IMR-90 (cell line): ENCODE measurements around the gene MBD2. TPM values are rescaled to one million over a fixed set of nuclear protein-coding genes. Genes with fewer than 3 reads are reported as not detected.

ENCODE experiments used
- ATAC-seq: fragments of 200-7000 bp; cut with Tn5 transposase; 2 replicates; pipeline ENCODE4 v1.9.1; 2020; ENCODE audit warnings: low read depth, mild to moderate bottlenecking, moderate library complexity
- BruUV-seq: library from RNA; stranded (reverse); fragments of 400-500 nt; replicated peaks from 2 replicates; lab custom pipeline; 2021; lab: Mats Ljungman, UMichigan
- CTCF ChIA-PET: fragments of 300-600 bp; formaldehyde crosslinking; extraction: SDS; loops from one replicate; lab custom pipeline; 2021; ENCODE audit warnings: antibody characterized with exemption; lab: Yijun Ruan, JAX
- POLR2A ChIA-PET: fragments of 300-600 bp; sonication (Branson Sonifier 250); formaldehyde crosslinking; loops from one replicate; lab custom pipeline; 2022; ENCODE audit warnings: antibody characterized with exemption; ENCODE audit not compliant: unreplicated experiment; lab: Charles Lee
- DNase-seq: peaks from one replicate; pipeline ENCODE4 v3.0.0; 2013
- H2AFZ ChIP-seq: replicated peaks from 2 replicates; pipeline ENCODE3; 2013; ENCODE audit warnings: low read length, mild to moderate bottlenecking; ENCODE audit not compliant: poor library complexity
- H2AK5ac ChIP-seq: 2 replicates; pipeline ENCODE4 v1.6.1; 2013; ENCODE audit warnings: low read depth, low read length, inconsistent platforms
- H2AK9ac ChIP-seq: replicated peaks from 2 replicates; pipeline ENCODE3; 2013; ENCODE audit warnings: mild to moderate bottlenecking, low read depth, low read length, moderate library complexity; ENCODE audit not compliant: poor library complexity
- H2BK120ac ChIP-seq: 2 replicates; pipeline ENCODE4 v1.6.1; 2013; ENCODE audit warnings: low read depth, low read length, inconsistent platforms
- H2BK15ac ChIP-seq: 3 replicates; pipeline ENCODE4 v1.6.1; 2013; ENCODE audit warnings: low read depth, low read length, inconsistent platforms
- H2BK20ac ChIP-seq: 2 replicates; pipeline ENCODE4 v1.6.1; 2013; ENCODE audit warnings: low read depth, mild to moderate bottlenecking, inconsistent platforms, low read length, moderate library complexity
- H2BK5ac ChIP-seq: 2 replicates; pipeline ENCODE4 v1.6.1; 2013; ENCODE audit warnings: mild to moderate bottlenecking, low read depth, low read length, inconsistent platforms; ENCODE audit not compliant: poor library complexity, severe bottlenecking
- H3K14ac ChIP-seq: replicated peaks from 2 replicates; pipeline ENCODE4 v1.6.1; 2013; ENCODE audit warnings: low read depth, low read length, inconsistent platforms
- H3K18ac ChIP-seq: 2 replicates; pipeline ENCODE4 v1.6.1; 2013; ENCODE audit warnings: low read depth, low read length, control low read depth
- H3K23ac ChIP-seq: 2 replicates; pipeline ENCODE4 v1.6.1; 2013; ENCODE audit warnings: low read depth, low read length, inconsistent platforms
- H3K27ac ChIP-seq: 2 replicates; pipeline ENCODE4 v1.5.1; 2013; ENCODE audit warnings: mild to moderate bottlenecking, control low read depth, low read length; ENCODE audit not compliant: insufficient read depth
- H3K27me3 ChIP-seq: 2 replicates; pipeline ENCODE4 v1.6.1; 2013; ENCODE audit warnings: low read length; ENCODE audit not compliant: control insufficient read depth, insufficient read depth
- H3K36me3 ChIP-seq: 2 replicates; pipeline ENCODE4 v1.6.1; 2013; ENCODE audit warnings: low read length, mixed read lengths; ENCODE audit not compliant: control insufficient read depth, insufficient read depth
- H3K4ac ChIP-seq: 2 replicates; pipeline ENCODE4 v1.6.1; 2013; ENCODE audit warnings: low read depth, low read length, inconsistent platforms
- H3K4me1 ChIP-seq: 2 replicates; pipeline ENCODE4 v1.6.1; 2013; ENCODE audit warnings: low read length, mixed read lengths; ENCODE audit not compliant: control insufficient read depth, insufficient read depth
- H3K4me2 ChIP-seq: 2 replicates; pipeline ENCODE4 v1.6.1; 2013; ENCODE audit warnings: low read depth, mild to moderate bottlenecking, control low read depth, low read length, moderate library complexity
- H3K4me3 ChIP-seq: 2 replicates; pipeline ENCODE4 v1.5.1; 2013; ENCODE audit warnings: low read depth, mild to moderate bottlenecking, control low read depth, low read length, moderate library complexity; ENCODE audit not compliant: insufficient read depth
- H3K56ac ChIP-seq: 2 replicates; pipeline ENCODE4 v1.6.1; 2013; ENCODE audit warnings: low read length, inconsistent platforms; ENCODE audit not compliant: insufficient read depth; ENCODE audit errors: extremely low read depth
- H3K79me1 ChIP-seq, 2 experiments: 2 replicates each; pipeline ENCODE4 v1.6.1; 2013; ENCODE audit warnings: low read length in 2 of 2, inconsistent platforms in 1 of 2, low read depth in 1 of 2
- H3K9ac ChIP-seq: 2 replicates; pipeline ENCODE4 v1.6.1; 2013; ENCODE audit warnings: low read depth, low read length, control low read depth
- H3K9me1 ChIP-seq: 2 replicates; pipeline ENCODE4 v1.6.1; 2013; ENCODE audit warnings: low read length, inconsistent platforms; ENCODE audit not compliant: insufficient read depth
- H3K9me3 ChIP-seq: 2 replicates; pipeline ENCODE4 v1.6.1; 2013; ENCODE audit warnings: low read length; ENCODE audit not compliant: control insufficient read depth, insufficient read depth
- H4K20me1 ChIP-seq: 2 replicates; pipeline ENCODE4 v1.6.1; 2013; ENCODE audit warnings: low read length, inconsistent platforms; ENCODE audit not compliant: insufficient read depth
- H4K5ac ChIP-seq: 2 replicates; pipeline ENCODE4 v1.6.1; 2013; ENCODE audit warnings: mild to moderate bottlenecking, low read depth, low read length, control low read depth
- H4K8ac ChIP-seq, 2 experiments: 2 replicates each; pipeline ENCODE4 v1.6.1; 2013; ENCODE audit warnings: low read depth in 2 of 2, low read length in 2 of 2, control low read depth in 1 of 2, inconsistent platforms in 1 of 2
- H4K91ac ChIP-seq: 2 replicates; pipeline ENCODE4 v1.6.1; 2013; ENCODE audit warnings: low read depth, low read length, inconsistent platforms; ENCODE audit not compliant: insufficient read depth
- BHLHE40 ChIP-seq: fragments of 150-350 bp; IDR thresholded peaks from 2 replicates; pipeline ENCODE4 v1.6.1; 2016; ENCODE audit warnings: mild to moderate bottlenecking, low read depth, low read length
- MAZ ChIP-seq: IDR thresholded peaks from 2 replicates; pipeline ENCODE4 v1.6.1; 2012; ENCODE audit warnings: low read depth, mild to moderate bottlenecking, low read length, improper control_type of control experiment, moderate library complexity, borderline replicate concordance
- RAD21 ChIP-seq: IDR thresholded peaks from 2 replicates; pipeline ENCODE4 v1.6.1; 2012; ENCODE audit warnings: low read length, improper control_type of control experiment
- RCOR1 ChIP-seq: IDR thresholded peaks from 2 replicates; pipeline ENCODE4 v1.6.1; 2012; ENCODE audit warnings: mild to moderate bottlenecking, low read length, improper control_type of control experiment; ENCODE audit not compliant: insufficient replicate concordance
- SMC3 ChIP-seq: fragments of 150-350 bp; IDR thresholded peaks from 2 replicates; pipeline ENCODE4 v1.6.1; 2016; ENCODE audit warnings: low read depth, mild to moderate bottlenecking, antibody characterized with exemption, low read length, moderate library complexity
- dilution Hi-C: fragments of 300-500 bp; cut with HindIII; formaldehyde crosslinking; loops from one replicate; pipeline ENCODE4 v1.14.3; 2018; ENCODE audit warnings: low sequenced_read_pairs; ENCODE audit not compliant: unreplicated experiment
- in situ Hi-C: fragments of 300-500 bp; cut with MboI; formaldehyde crosslinking; loops from 3 replicates; pipeline ENCODE4 v1.14.3; 2019; ENCODE audit warnings: low sequenced_read_pairs, inconsistent platforms, mixed read lengths
- intact Hi-C: fragments of 100-400 bp; cut with micrococcal nuclease; formaldehyde crosslinking; loops from 2 replicates; pipeline ENCODE4 v1.10.0; 2022
- polyA plus RNA-seq, 3 experiments: library from polyadenylated mRNA; depleted of rRNA; stranded (reverse); fragments of >200 nt; gene quantifications; 2 replicates each; pipeline ENCODE4 v1.2.3, GENCODE V29; 2012; ENCODE audit warnings: low replicate concordance in 1 of 3
- total RNA-seq: library from RNA; depleted of rRNA; stranded (reverse); fragments of >200 nt; gene quantifications from 2 replicates; pipeline ENCODE4 v1.2.3, GENCODE V29; 2012
- TF ChIP-seq, protein P1 (sequence below): fragments of 150-350 bp; IDR thresholded peaks from 2 replicates; pipeline ENCODE4 v1.6.1; 2017; ENCODE audit warnings: mild to moderate bottlenecking, antibody characterized with exemption, low read length, low read depth

MBD2 gene
- total and polyA plus RNA-seq, 2 of the 4 experiments (the other 2 are of a cell fraction) = 9.7 to 29.5 TPM

DNA sequence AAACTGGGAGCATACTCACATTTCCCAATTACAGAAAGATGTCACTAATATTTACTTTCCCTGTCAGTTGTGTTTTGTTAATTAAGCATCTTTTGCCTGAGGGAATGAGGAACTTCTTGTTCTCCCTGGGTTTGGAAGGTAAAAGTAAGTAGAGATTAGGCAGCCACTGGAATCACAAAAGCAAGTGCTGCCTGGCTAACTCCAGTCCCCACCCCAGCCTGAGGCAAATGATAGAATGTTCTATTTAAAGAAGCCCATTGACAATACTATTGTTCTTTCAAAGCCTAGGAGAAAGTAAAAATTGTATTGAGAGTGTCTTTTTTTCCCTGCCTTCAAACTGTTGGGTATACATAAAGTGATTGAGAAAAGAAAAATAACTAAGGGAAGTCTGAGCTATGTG is 93.8 kb downstream of the MBD2 start:
- dilution Hi-C loops = no loop called here
- 0 out of 2 replicates have a peak, but pooled peaks have one; percentile 33 for ATAC-seq

More for the DNA sequence above, 93.8 kb downstream of the MBD2 start:
- Histone ChIP-seq H2BK15ac (no peak overlapping the region), H2BK20ac (no peak overlapping the region), H3K56ac (no peak overlapping the region), H3K4me3 (no peak overlapping the region), H2AK5ac (no peak overlapping the region), H3K4ac (no peak overlapping the region), H3K79me1 (no peaks in the 10 kb centered on the region), H3K23ac (no peak overlapping the region), H3K4me2 (no peak overlapping the region), H3K27me3 (no peaks in the 10 kb centered on the region), H4K5ac (no peak overlapping the region), H4K91ac (no peak overlapping the region), H3K9me1 (no peaks in the 10 kb centered on the region), H3K27ac (no peak overlapping the region), H2AK9ac (no peak overlapping the region), H2BK120ac (no peak overlapping the region), H4K8ac (no peak overlapping the region), H3K36me3 (no peaks in the 10 kb centered on the region), H3K9me3 (no peaks in the 10 kb centered on the region), H3K9ac (no peak overlapping the region), H2BK5ac (no peak overlapping the region), H4K20me1 (no peaks in the 10 kb centered on the region), H3K18ac (no peak overlapping the region), H3K4me1 (no peaks in the 10 kb centered on the region), H3K14ac (no peak overlapping the region), H2AFZ (no peak overlapping the region)
- no peak for DNase-seq
- intact Hi-C loops (no loop called here), in situ Hi-C loops (no loop called here)
- ChIA-PET POLR2A (no interaction called here), CTCF (interaction anchor here (2.2 kb wide), 1 partner anchor 11 kb away, joined by 8 read pairs; no protein-coding TSS in a partner anchor)
- TF ChIP-seq MAZ = no peak
- no peak for TF ChIP-seq SMC3
- TF ChIP-seq RCOR1 = no peak
- TF ChIP-seq, protein P1, sequence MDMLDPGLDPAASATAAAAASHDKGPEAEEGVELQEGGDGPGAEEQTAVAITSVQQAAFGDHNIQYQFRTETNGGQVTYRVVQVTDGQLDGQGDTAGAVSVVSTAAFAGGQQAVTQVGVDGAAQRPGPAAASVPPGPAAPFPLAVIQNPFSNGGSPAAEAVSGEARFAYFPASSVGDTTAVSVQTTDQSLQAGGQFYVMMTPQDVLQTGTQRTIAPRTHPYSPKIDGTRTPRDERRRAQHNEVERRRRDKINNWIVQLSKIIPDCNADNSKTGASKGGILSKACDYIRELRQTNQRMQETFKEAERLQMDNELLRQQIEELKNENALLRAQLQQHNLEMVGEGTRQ = no peak
- TF ChIP-seq RAD21 = no peak
- TF ChIP-seq BHLHE40 = no peak
- no TSS peak for BruUV-seq
